PFSK-1 (cell line): ENCODE measurements around the gene ADAM10.

Experiments
- FOXP2 ChIP-seq: optimal IDR thresholded peaks from 2 replicates; pipeline ENCODE3; 2011; ENCODE audit warnings: borderline replicate concordance, control low read depth, inconsistent platforms; ENCODE audit not compliant: insufficient read depth; ENCODE audit errors: extremely low read length, extremely low read depth
- POLR2AphosphoS5 ChIP-seq: IDR thresholded peaks from 2 replicates; pipeline ENCODE4 v1.6.1; 2012; ENCODE audit warnings: low read depth, mild to moderate bottlenecking, control low read depth, low read length, moderate library complexity
- REST ChIP-seq, 2 experiments: IDR thresholded peaks; 2 replicates each; pipeline versions ENCODE4 v1.6.1 to v1.8.0; 2011 to 2012; ENCODE audit warnings: low read depth in 2 of 2, low read length in 2 of 2, control low read depth in 1 of 2, inconsistent platforms in 1 of 2, mild to moderate bottlenecking in 1 of 2, moderate library complexity in 1 of 2; ENCODE audit not compliant: insufficient read depth in 1 of 2
- SIN3A ChIP-seq: IDR thresholded peaks from 2 replicates; pipeline ENCODE4 v1.6.1; 2012; ENCODE audit warnings: mild to moderate bottlenecking, low read length, moderate library complexity, borderline replicate concordance; ENCODE audit not compliant: insufficient read depth
- TAF1 ChIP-seq: IDR thresholded peaks from 2 replicates; pipeline ENCODE4 v1.6.1; 2012; ENCODE audit warnings: low read length, control low read depth, borderline replicate concordance; ENCODE audit not compliant: insufficient read depth

DNA sequence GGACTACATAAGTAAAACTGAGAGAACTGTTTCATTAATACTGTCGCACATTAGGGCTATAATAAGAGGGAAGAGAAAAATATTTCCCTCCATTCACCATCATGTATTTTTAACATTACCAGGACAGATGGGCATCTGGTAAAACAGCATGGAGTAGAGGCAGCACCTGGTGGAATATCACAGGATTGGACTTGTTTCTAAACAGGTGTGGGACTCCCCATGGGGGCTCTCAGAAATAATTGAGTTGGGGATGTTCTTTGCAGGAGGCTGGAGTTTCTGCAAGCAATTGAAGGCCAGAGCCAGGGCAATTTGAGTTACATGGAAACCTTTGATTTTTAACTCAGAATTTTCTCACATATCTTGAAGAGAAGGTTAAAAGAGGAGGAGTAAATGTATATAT is 13.2 kb upstream of the ADAM10 start:
- TF ChIP-seq FOXP2 (no peak), POLR2AphosphoS5 (no peak), REST (IDR thresholded peaks at IDR 0.05; ENCODE audit: insufficient read depth in 1 of 2, low read depth in 2 of 2, low read length in 2 of 2) (no peak), SIN3A (no peak), TAF1 (no peak)
